HG03280 (cell line): ENCODE data around the gene SLC7A11.
"Not testable (repeated sequence)": the region's sequence is repeated elsewhere in the genome, so short reads cannot be mapped to it uniquely, and the experiment has no call there.

Source experiments
- ATAC-seq: cut with Tn5 transposase; IDR thresholded peaks from one replicate; pipeline ENCODE4 v1.9.1; 2021; ENCODE audit warnings: mild to moderate bottlenecking, moderate library complexity; ENCODE audit not compliant: unreplicated experiment

SLC7A11 gene

GRCh38 chr4:138243369-138243768 lies 1.2 kb upstream of the SLC7A11 start:
- no peak for ATAC-seq

- ATAC-seq, result no peak
Observed at GRCh38 chr4:138242834-138243156, 646 bp upstream of the SLC7A11 start.

- peak; percentile 0 for ATAC-seq
Observed at GRCh38 chr4:138241281-138242075, 671 bp downstream of the SLC7A11 start.

DNA sequence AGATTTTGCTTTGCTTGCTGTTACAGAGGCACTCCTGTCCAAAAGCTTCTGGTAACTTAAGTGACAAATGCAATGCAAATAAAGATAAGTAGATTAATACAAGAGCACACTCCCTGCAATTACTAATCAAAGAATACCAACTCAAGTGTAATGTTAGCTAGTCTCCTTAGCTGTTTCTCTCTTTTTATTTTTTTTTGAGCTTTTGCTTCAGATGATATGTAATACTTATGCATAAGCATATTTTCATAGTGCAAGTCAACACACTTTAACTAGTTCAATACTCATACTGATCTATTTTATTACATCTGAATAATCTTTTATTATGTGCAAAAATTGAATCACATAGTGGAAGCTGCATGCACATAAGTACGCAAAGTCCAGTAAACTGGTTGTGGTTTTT lies 2.7 kb downstream of the SLC7A11 start:
- no peak for ATAC-seq

DNA sequence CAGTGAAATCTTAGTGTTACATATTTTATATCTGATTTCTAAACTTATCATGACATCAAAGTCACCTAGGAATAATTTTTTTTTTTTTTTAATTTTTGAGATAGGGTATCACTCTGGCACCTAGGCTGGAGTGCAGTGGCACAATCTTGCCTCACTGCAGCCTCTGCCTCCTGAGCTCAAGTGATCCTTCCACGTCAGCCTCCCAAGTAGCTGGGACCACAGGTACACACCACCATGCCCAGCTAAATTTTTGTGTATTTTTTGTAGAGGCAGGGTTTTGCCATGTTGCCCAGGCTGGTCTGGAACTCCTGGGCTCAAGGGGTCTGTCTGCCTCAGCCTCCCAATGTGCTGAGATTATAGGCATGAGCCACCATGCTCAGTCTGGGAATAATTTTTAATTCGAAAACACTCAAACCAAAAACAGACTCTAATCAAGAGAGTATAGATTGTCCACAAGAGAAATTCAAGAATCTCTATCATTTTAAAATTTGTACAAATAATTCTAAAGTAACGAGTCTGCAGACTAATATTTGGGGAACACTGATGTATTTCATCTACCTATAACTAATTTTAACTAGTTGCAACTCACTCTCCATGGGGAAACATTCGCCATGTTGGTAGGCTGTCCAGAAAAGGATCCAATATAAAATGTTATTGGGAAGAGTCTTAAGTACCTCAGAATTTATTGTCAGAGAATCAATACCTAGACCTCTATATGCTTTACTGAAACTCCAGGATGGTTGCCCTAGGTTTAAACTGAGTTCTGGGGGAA lies 3.4 kb downstream of the SLC7A11 start:
- ATAC-seq, result no peak

DNA sequence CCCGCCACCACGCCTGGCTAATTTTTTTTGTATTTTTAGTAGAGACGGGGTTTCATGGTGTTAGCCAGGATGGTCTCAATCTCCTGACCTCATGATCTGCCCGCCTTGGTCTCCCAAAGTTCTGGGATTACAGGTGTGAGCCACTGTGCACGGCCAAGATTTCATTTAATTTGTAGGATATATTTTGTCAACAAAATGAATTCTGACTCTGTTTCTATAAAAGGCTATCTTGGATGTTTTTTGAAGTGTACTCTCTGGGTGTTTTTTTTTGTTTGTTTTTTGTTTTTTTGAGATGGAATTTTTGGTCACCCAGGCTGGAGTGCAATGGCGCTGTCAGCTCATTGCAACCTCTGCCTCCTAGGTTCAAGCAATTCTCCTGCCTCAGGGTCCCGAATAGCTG lies 5.0 kb downstream of the SLC7A11 start:
- ATAC-seq, result not testable (repeated sequence)

DNA sequence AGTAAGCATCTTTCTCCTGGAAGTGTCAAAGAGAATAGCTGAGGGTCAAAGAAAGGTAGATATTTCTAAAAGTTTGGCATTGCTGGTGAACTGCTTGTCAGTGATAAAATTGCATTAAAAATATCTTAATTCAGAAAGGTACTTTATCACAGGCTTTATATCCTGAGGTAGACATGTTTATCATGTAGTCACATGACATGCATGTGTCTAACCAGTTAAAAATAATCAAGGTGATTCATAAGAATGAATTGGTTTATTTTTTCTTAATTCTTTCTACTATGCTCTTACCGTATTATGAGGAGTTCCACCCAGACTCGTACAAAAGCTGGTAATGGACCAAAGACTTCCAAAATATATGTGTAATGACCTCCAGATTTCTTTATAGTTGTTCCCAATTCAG lies 6.1 kb downstream of the SLC7A11 start:
- ATAC-seq, result no peak

DNA sequence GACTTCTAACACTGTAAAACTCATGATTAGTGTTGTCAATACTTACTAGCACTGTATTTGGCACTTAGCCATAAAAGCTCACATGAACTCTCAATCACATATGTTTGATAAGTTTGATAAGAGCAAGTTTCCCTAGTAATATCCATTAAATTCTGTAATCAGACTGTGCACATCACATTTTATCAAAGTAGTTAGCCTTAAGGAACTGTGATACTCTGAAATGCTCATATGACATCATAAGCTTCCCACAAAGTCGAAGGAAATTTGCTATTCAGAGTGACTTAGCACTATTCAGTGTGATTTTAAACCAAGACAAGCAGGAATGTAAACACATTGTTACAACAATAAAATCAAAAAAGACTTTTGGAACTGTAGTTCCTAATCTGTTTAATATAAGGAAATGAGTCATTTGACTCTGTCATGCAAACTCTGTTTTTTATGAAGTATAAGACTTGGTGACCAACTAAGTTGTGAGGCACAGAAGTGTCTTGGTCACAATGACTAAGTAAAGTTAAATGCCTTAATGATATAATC lies 6.7 kb downstream of the SLC7A11 start:
- no peak for ATAC-seq

- no peak for ATAC-seq
Observed at GRCh38 chr4:138234248-138234647, 7.9 kb downstream of the SLC7A11 start.

DNA sequence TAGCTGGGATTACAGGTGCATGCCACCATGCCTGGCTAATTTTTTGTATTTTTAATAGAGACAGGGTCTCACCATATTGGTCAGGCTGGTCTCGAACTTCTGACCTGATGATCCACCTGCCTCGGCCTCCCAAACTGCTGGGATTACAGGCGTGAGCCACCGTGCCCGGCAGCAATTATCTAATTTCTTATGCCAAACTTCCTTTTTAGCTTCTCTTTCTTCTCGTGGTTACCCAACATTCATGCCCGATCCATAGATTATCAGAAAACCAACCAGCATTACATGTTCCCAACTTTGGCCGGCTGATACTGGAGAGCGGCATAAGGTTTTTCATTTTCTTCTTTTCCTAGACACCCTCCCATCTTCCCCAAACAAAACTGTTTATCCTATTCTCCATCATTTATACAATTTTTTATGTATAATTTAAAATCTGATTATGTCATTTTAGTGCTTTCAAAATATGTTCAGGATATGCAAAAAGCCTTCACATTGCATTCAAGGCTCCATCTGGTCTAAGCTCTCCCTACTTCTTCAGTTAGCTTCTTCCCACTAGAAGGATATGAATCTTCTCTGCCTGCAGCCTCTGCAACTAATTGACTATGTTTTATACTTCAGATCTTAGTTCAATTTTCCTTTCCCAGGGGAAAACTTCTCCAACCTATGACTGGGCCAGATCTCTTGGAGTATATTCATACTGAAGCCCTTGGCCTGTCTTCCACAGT lies 8.7 kb downstream of the SLC7A11 start:
- no peak for ATAC-seq

- ATAC-seq, result no peak
Observed at GRCh38 chr4:138232364-138232763, 9.8 kb downstream of the SLC7A11 start.

GRCh38 chr4:138230048-138230447 lies 12.1 kb downstream of the SLC7A11 start:
- no peak for ATAC-seq

- no peak for ATAC-seq
Observed at GRCh38 chr4:138229160-138229559, 13.0 kb downstream of the SLC7A11 start.

- no peak for ATAC-seq
Observed at GRCh38 chr4:138226351-138226750, 15.8 kb downstream of the SLC7A11 start.

- no peak for ATAC-seq
Observed at GRCh38 chr4:138225477-138225876, 16.7 kb downstream of the SLC7A11 start.

DNA sequence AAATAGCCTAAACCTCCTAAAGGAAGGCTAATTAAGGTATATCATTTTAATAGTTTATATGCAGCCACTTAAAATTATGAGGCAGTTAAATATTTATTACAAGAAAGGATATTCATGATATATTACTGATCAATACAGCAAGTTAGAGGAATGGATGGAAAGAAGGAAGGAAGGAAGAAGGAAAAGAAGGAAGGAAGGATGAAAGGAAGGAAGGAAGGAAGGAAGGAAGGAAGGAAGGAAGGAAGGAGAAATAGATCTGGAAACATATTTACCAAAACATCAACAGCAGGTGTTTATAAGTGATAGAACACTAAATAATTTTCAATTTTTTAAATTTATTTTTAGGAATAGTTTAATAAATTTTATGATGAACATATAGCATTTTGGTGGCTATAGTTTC lies 17.5 kb downstream of the SLC7A11 start:
- no peak for ATAC-seq

- ATAC-seq, result peak; percentile 62
Observed at GRCh38 chr4:138223231-138223910, 18.8 kb downstream of the SLC7A11 start.

DNA sequence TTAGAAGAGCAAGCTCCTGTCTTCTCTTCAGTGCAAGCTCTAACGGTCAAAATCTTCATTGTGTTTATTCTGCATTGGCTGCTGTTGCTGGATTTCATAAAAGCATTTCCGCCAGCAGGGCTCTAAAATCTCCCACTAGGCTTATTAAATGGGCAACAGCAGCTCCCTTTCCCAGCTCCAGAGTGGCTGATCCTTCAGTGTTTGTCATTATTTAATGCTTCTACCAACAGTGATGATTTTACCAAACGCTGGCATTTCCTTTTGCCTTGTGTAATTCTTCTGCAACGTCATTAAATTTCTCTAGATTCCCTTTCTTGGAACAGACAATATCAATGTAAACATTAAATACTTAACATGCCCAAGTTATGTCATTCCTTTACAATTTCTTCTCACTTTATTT lies 20.1 kb downstream of the SLC7A11 start:
- no peak for ATAC-seq

DNA sequence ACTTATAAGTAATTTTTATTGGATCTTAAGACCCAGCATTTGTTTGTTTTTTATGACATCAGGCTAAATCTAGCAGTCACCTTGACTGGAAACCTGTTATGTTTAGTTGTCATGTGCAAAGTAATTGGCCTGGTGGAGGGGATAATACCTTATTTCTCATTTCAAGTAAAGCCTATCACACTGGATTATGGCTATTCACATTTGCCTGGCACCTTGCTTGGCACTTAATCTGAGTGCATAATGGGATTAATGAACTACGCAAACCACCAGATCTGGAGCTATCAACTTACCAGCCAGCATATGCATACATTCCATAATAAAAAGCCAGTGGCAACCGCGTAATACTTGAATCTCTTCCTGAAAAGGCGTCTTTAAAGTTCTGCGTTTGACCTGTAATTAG lies 23.2 kb downstream of the SLC7A11 start:
- no peak for ATAC-seq

GRCh38 chr4:138217567-138217966 lies 24.6 kb downstream of the SLC7A11 start:
- ATAC-seq, result no peak

DNA sequence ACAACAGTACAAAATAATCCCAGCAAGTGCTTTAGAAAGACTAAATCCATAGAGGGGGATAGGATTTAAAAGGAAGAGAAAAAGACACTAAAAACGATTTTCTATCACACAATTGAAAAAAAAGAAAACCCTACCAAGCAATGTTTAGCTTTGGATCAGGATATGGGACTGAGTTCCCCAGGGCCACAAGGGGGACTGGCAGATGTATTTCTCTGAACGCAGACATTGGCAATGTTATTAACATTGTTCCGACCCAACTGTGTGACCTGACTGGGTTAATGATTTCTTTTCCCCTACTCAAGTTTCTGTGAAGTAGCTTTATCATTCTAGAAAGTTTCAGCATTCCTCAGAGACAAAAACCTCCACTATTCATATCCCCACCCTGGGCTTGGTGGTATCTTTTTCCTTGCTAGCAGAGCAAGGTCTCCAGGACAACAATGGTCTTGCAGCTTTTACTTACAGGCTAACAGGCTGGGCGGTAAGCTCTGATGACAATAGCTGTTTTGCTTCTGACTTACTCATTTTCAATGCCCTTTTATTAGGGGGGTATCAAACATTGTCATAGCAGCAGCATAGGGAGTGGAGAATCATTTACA lies 25.8 kb downstream of the SLC7A11 start:
- no peak for ATAC-seq
